ENCODE measurements around the gene NRAP.

Gene NRAP

DNA sequence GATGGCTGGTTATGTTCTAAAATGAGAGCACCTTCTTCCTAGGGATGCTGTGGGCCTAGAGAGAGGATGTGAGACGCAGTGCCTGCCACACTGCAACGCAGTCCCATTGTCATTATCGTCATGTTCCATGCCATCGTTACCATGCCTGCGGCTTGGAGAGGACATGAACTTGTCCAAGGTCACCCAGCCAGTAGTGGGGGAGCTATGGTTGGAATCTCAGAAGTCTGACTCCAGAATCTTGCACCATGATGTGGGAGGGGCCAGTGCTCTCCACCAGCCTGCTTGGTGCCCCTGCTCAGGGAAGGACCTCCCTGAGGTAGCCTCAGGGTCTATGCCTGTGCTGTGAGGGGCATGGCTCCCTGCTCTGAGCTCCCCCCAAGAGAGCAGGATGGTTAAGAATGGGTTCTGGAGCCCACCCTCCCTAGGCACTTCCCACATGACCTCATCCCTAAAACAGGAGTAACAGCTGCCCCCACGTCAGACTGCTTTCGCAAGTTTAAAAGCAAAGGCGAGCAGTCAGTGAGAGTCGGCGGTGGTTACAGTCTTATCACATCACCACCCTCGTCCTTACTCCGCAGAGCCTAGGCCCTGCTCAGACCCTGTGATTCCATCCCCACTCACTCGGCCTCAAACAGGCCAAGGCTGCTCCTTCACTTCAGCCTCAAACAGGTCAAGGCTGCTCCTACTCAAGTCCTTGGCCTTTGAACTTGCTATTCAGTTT is 60.6 kb downstream of the NRAP start:
- no peak for DNase-seq

DNA sequence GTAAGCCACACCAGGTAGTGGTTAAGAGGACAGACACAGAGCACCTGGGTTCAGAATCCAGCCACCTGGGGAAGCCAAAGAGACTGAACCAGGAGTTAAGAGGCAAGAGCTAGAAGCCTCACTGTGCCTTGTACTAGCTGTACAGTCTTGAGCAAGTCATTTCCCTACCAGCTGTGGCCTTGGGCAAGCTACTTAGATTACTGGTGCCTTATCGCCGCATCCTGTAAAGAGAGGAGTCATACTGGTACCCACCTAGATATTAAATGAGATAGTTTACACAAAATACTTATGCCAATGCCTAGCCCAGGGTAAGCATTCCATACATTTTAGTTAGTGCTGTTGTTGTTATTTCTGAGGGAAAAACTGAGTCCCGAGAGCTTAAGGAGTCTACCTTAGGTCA is 63.3 kb downstream of the NRAP start:
- DNase-seq, result no peak

DNA sequence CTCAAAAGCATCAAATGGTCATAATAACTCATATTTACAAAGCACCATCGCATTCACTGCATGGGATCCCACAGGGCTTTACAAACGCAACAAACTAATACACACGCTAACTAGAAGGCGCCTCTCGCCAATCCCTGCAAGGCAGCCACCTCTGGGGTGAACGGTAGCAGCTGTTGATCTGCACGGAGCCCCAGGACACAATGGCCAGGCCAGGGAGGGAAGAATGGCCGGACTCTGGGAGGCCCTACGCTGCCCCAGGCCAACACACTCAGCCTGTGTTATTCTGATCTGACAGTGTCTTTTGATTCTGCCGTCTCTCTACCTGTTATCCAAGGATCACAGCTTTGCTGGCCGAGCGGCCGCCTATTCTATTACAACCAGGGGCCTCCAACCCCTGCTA is 69.2 kb downstream of the NRAP start:
- no peak for DNase-seq

DNA sequence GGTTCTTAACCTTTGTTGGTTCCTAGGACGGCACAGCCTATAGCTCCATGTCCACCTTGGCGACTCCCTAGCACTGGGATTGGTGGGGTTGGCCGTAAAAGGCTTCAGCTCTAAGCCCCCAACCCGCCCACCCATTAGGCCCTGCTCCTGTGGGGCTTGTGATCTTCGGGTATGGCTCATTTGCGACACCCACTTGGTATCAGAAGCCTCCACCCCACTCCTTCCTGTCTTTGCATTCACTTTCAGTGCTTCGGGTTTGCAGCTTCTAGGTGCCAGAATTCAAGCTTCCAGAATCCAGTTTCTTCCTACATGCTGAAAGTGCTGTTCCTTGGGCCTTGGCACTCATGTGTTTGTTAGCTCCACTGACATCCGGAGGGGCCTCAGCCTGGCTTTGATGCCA is 71.5 kb downstream of the NRAP start:
- DNase-seq, result no peak

DNA sequence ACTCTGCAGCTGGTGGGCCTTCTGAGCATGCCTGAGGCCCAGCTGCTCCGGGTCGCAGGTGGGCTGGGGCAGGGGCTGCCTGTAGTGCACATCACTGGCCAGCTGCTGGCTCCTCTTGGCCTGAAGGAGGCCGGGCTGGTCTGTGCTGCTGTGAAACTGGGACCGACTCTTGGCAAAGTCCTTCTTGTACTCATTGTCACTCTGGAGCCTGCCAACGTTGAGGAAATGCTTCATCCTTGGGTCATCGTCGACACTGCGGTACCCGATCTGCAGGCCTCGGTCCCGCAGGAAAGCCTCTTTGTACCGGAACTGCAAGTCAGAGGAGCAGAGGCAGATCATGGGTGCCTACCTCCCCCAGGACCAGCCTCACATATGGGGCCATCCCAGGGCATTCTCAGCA is 73.3 kb downstream of the NRAP start:
- no peak for DNase-seq

DNA sequence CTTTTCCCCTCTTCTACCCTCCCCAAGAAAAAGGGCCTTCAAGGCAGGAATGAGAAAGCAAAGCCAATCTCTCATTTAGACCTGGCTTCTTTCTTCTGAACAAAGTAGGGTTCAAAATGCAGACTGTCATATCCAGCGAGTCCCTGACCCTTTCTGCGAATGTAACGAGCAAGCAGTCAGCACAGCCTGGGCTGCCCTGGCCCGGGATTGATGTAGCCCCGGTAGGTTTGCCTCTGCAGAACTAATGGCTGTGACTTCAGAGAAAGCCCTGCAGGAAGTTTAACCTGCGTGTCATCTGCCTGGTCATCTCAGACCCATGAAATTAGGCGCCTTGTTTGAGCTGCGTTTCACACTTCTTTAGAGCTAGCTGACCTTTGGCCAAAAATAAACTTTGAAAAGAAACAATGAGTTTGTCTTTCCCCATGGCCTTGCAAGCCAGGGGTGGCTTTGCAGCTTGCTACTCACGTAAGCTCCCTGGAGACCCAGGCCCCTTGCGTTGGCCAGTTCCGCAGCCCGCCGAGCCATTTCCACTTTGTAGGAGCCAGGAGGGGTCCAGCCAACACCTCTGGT is 74.6 kb downstream of the NRAP start:
- no peak for DNase-seq

DNA sequence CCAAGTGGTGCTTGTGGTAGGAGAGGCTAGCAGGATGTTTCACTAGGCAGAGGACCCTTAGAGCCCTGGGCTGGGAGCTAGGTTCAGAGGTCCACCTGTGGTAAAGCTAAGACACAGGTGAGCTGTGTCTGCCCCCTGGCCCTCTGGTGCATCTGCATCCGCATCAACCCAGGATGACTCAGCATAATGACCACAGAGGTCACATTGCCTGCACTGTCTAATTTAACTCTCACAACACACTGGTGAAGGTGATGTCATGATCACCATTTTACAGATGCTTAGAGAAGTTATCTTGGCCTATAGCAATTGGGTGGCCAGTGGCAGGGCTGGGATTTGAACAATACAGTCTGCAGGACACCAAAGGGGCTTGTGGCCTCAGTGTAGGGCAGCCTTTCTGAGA is 77.9 kb downstream of the NRAP start:
- no peak for DNase-seq

DNA sequence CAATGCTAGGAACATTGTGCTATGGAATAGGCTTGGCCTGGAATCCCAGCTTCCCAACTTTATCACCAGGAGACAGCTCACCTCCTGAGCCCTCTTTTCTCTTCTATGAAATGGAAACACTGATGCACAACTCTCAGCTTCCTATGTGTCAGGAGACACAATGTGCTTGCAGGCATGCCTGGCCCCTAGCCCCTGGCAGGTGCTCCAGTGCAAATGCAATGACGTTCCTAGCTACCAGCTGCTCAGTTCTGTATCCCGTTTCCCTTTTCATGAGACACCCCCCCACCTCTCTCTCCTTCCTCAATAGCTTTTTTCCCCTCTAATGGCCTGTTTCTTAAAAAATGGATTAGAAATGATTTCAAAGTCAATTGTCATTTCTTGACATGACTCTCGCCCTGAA is 80.3 kb downstream of the NRAP start:
- no peak for DNase-seq

DNA sequence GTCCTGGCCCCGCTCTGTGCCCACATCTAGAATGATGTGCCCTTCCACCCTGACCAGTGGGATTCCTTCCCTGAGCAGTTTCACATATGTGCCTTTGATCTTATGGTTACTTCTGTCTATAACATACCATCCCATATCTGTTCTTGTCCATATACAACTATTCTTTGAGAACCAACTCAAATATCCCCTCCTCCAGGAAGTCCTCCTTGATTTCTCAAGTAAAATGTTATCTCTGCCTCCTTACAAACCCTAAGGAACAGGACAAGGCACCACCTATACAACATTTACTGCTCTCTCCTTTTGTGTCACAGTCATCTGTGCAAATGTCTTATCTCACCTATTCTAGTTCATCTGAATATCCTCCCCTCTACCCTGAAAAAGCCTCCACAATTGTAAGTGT is 82.7 kb downstream of the NRAP start:
- no peak for DNase-seq

DNA sequence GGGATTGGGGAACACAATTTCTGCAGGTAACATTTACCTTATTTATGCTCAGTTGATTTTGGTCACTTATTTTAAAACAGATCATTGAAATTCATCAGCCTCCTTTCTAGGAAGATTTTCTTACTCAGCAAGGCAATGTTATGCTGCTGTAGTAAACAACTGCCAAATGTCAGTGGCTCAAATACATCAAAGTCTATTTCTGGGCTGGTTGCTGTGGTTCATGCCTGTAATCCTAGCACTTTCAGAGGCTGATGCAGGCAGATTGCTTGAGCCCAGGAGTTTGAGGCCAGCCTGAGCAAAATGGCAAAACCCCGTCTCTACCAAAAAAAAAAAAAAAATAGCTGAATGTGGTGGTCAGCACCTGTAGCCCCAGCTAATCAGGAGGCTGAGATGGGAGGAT is 85.1 kb downstream of the NRAP start:
- no peak for DNase-seq

DNA sequence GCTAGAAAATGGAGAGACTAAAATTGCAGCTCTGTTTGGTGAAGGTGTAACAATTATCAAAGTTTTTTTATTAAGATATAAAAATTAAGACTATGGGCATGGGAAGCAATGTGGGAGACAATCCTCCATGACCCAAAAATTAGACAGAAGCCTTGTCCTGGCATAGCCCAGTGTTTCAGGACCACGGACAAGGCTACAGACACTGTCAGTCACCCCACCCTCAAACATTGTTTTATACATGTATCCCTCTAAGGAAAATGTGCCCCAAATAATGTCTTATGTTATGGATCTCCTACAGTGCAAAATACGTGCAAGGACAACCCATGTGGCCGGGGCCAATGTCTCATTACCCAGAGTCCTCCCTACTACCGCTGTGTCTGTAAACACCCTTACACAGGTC is 87.0 kb downstream of the NRAP start:
- no peak for DNase-seq

DNA sequence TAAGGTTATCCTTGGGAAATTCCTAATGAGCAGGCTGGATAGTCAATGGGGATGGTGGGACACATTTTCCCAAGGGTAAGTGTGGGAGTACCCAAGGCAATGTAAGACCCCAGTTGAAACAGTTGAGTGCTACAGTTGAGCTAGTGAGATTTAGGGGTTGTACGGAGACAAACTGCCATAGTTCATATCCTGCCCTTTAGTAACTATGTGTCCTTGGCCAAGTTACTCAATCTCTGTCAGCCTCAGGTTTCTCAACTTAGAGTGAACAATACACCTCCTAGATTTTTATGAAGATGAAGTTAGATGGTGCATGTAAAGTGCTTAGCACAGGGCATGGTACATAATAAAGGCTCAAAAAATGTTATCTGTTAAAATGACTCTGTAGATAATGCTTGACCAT is 90.5 kb downstream of the NRAP start:
- no peak for DNase-seq

DNA sequence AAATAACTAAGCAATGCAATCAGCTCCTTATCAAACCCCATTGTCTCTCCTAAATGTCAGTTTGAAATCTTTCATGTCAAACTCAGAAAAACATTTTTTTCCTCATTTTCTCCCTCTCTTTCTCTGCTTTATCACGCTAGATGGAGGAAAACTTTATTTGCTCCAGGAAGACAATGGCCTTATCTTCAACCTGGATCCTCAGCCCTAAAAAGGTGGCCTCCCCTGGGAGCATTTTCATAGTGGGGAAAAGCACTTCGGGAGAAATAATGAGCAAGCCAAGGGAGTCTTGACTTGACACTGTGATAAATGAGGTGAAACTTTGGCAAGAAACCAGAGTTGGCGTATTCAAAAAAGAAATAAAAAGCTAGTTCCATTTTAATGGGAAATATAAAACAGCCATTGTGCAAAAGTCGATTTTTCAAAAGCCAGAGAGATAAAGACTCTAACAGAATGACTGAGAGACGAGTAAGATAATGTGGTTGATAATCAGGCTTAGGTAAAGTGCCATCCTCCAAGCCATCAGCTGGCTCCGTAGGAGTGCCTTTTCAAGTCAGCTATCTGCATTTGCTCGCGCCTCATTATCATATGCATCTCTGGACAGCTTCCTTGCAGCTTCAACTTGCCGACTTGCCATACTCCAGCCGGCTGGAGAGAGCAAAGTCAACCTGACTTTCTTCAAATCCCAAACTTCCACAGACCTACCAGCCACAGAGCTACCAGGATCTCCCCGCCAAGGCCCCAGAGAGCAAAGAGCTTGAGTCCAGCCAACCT is 91.1 kb downstream of the NRAP start:
- DNase-seq, result no peak

DNA sequence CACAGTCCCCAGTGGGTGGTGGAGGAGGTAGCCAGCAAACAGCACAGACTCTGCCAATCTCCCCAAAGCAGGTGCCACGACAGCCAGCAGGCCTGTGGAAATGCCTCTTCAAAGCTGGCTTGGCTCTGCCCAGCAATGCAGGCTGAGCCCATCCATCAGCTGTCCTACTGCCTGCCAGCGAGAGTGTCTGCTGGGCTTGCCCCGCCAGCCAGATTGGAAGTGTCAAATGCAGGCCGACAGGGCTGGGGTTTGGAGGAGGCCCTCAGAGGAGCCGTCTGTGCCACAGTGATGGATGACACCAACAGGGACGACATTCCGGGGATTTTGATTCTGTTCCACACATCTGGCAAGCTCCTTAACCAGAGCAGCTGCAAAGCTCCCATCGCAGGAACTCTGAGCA is 94.3 kb downstream of the NRAP start:
- no peak for DNase-seq

DNA sequence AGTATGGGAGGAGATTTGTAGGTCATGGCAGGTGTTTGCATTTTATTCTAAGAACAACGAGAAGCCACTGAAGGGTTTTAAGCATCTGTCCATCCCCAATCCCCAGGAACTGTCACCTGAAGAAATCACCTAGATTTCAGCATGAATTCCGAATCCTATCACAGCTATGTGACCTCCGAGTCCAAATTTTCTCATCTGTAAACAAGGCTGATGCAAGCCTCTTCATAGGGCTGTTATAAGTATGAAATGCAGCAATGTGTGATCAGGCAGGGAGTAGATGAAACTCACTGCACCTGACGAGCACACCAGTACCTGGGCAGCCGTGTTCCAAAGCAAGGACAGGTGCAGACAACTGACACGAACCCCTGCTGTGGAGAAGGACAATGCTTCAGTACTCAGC is 97.0 kb downstream of the NRAP start:
- DNase-seq, result no peak

DNA sequence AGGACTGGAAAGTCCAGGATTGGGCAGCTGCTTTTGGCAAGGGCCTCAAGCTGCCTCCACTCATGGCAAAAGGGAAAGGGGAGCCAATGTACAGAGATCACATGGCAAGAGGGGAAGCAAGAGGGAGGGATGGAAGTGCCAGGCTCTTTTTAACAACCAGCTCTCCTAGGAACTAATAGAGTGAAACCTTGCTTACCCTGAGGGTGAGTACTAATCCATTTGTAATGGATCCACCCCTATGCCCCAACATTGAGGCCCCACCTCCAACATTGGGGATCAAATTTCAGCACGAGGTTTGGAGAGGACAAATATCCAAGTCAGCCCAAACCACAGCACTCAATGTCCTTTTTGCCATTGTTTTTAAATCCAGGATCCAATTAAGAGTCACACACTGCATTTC is 98.5 kb downstream of the NRAP start:
- DNase-seq, result no peak

DNA sequence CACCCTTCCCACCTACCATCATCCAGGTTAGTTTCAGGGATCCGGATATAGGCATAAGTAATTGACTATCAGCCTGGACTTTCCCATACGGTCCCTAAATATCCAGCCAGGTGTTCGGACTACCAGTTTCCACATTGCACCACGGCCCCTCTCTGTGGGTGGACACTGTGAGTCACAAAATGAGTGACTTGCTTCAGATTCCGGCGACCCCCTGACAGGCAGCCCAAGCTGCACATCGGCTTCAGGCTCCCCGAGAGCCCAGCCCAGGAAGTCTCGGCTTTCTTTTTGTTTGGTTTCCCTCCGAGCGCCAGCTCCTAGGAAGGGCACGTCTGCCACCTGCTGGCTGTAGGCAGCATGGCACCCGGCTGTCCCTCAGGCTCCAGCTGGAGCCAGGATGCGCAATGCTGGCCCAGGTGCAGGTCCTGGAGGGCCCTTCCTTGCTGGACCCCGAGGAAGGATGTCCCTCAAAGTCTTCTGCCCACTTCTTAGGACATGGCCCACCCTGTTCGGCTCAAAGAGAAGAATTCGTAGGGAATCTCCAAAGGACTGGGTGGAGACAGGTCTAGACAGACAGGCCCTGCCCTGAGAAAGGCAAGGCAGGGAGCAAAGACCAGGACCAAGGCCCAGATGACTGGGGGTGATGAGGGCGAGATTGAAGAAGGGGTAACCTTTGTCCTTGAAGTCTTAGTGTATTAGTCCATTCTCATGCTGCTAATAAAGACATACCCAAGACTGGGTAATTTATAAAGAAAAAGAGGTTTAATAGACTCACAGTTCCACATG is 100.3 kb downstream of the NRAP start:
- DNase-seq, result peak; percentile 55

DNA sequence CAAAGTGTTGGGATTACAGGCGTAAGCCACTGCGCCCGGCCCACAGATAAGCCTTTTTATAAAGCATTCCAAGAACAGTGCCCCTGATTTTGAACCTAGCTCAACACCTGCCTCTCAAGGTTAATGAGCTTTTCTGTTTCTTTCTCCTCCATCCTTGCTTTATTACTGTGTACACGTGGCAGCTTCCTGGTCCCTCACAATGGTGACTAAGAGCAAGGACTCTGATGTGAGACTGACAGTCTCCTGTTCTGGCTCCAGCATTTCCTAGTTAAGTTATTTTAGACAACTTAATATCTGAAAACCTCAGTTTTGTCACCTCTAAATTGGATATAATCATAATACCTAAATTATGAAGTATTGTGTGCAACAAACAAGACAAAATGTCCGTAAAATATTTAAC is 101.1 kb downstream of the NRAP start:
- no peak for DNase-seq

DNA sequence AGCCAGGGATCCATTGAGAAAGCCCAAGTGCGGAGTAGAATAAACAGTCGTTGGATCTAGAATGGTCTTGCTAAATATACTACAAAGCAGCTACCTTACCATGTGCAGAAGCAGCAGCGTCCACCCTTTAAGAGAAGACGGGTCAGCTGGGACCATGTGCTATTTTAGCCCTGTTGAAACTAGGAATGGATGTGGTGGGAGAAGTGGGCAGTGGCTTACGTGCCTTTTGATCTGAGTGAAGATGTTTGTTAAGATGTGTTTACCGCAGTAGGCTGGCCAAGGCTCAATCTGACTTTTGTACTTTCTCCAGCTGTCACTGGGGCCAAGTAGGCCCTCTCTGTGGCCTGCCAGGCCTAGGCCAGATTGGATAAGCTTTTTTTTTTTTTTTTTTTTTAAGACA is 101.8 kb downstream of the NRAP start:
- DNase-seq, result no peak

DNA sequence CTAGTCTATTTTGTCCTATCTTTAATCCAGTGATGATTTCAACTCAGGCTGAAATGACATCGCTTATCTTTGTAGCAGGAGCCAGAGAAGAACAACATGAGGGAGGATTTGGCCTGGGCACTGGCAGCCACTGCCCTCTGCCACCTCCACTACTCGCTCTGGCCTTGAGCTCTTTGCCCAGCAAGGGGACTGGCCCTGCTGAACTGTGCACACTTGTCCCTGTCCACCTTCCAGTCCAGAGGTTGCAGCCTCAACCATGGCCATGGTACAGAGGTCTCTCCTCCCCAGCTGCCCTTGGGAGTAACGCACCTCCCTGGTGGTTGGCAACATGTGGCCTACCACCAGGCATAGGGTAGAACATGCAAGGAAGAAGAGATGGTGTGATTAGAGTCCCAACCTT is 102.6 kb downstream of the NRAP start:
- DNase-seq, result no peak

DNA sequence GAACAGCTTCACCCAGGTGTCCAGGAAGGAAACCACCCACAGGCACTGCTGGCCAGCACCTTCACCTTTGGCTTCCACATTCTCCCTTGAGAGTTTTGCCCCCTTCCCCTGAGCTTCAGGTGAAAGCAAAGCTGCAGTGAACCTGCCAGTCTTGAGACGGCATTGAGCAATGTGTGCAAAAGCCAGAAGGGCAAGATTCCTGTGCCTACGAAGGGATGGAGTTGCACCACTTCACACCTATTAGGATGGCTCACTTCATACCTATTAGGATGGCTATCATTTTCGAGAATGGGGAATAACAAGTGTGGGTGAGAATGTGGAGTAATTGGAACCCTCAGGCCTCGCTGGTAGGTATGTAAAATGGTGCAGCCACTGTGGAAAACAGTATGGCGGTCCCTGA is 103.8 kb downstream of the NRAP start:
- DNase-seq, result no peak

DNA sequence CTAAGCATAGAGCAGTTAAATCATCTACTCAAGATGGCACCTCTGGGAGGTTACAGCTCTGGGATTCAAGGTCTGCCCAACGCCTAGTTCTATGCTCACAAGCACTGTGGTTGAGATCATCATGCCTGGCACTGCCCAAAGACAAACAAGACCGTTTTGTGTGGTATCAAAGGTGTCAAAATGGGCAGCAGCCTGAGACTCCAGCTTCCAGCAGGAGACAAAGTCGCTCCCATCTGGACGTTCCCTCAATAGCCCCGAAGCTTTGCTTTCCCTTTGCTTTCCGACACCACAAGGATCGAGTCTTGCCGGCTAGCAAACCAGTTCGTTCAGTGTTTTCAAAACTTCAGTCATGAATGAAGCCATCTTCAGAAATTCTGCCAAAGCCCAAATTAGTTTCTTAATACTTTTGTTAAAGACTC is 105.9 kb downstream of the NRAP start:
- no peak for DNase-seq

DNA sequence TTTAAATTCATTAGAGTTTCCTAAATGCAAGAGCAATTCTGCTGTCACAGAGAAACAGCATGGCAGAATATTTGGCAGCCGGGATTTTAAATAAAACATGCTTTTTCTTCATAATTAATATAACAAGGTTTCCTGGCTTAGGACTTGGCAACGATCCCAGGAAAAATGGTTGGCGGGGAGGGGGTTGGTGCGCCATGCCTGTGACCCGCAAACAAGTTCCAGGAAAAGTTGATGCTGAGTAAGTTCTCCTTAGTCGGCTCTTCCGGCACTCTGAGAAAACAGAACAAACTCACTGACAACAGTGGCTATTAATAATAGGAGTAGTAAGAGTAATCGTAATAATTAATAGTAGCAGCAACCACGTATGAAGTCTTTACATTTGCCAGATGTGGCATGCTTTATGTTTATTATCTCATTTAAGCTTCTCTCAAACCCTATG is 106.4 kb downstream of the NRAP start:
- no peak for DNase-seq

DNA sequence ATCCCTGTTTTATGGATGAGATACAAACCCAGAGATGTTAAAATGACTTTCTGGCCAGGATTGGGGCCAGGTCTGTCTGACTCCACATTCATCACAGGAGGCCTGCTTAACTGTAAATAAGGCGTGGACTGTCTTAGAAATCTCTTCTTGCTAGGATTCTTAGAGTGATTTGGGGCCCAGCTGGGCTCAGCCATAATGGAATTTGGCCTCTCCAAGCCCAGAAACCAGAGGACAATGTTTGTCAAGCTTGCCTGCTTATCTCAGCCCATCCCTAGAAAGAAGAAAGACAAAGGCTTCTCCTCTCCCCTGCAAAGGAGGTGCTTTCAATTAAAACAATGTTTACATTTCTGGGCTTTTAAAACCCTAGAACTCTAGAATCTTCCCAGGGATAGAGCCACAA is 108.1 kb downstream of the NRAP start:
- DNase-seq, result no peak
